ENCODE results near the gene ARHGAP28.

The ARHGAP28 gene

DNA sequence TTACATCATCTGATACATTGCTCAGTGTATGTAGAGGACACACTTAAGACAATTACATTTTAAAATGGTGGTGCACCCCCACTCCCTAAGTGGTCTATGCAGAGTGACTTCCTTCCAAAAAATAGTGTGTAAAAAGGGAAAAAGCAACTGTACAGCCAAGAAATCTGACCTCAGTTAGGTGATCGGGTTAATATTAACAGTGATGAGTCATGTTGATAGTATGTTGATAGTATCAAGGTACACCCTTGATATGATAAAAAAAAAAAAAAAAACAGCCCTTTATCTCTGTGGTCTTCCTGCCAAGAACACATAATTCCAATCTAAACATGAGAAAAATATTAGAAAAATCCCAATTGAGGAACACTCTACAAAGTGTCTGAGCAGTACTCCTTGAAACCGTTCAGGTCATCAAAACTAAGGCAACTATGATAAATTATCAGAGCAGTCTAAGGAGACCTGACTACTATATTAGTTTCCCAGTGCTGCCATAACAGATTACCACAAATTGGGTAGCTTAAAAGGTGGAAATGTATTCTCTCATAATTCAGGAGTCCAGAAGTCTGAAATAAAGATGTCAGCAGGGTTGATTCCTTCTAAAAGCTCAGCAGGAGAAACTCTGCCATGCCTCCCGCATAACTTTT lies 171.9 kb downstream of the ARHGAP28 start:
- no peak for TF ChIP-seq ZFX (IDR thresholded peaks at IDR 0.05)
- TF ChIP-seq, protein P1, sequence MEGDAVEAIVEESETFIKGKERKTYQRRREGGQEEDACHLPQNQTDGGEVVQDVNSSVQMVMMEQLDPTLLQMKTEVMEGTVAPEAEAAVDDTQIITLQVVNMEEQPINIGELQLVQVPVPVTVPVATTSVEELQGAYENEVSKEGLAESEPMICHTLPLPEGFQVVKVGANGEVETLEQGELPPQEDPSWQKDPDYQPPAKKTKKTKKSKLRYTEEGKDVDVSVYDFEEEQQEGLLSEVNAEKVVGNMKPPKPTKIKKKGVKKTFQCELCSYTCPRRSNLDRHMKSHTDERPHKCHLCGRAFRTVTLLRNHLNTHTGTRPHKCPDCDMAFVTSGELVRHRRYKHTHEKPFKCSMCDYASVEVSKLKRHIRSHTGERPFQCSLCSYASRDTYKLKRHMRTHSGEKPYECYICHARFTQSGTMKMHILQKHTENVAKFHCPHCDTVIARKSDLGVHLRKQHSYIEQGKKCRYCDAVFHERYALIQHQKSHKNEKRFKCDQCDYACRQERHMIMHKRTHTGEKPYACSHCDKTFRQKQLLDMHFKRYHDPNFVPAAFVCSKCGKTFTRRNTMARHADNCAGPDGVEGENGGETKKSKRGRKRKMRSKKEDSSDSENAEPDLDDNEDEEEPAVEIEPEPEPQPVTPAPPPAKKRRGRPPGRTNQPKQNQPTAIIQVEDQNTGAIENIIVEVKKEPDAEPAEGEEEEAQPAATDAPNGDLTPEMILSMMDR (conservative IDR thresholded peaks at IDR 0.05) = no peak
- H3K27ac ChIP-seq = peak overlapping the region; percentile 53; the same call in 1 of the 2 replicates

DNA sequence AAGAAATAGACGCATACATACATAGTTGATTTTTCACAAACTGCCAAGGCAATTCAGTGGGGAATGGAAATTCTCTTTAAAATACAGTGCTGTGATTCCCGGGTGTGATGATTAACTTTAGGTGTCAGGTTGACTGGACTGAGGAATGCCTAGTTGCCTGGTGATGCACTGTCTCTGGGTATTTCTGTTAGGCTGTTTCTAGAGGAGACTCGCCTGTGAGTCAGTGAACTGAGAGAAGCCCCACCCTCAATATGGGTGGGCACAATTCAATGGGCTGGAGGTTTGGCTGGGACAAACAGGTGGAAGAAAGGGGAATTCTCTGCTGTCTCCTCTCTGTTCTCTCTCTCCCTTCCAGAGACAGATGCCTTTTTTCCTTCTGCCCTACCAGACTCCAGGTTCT lies 187.6 kb downstream of the ARHGAP28 start:
- TF ChIP-seq, protein P1 (conservative IDR thresholded peaks at IDR 0.05) = no peak
- TF ChIP-seq ZFX (IDR thresholded peaks at IDR 0.05) = no peak
- no peak overlapping the region for H3K27ac ChIP-seq

DNA sequence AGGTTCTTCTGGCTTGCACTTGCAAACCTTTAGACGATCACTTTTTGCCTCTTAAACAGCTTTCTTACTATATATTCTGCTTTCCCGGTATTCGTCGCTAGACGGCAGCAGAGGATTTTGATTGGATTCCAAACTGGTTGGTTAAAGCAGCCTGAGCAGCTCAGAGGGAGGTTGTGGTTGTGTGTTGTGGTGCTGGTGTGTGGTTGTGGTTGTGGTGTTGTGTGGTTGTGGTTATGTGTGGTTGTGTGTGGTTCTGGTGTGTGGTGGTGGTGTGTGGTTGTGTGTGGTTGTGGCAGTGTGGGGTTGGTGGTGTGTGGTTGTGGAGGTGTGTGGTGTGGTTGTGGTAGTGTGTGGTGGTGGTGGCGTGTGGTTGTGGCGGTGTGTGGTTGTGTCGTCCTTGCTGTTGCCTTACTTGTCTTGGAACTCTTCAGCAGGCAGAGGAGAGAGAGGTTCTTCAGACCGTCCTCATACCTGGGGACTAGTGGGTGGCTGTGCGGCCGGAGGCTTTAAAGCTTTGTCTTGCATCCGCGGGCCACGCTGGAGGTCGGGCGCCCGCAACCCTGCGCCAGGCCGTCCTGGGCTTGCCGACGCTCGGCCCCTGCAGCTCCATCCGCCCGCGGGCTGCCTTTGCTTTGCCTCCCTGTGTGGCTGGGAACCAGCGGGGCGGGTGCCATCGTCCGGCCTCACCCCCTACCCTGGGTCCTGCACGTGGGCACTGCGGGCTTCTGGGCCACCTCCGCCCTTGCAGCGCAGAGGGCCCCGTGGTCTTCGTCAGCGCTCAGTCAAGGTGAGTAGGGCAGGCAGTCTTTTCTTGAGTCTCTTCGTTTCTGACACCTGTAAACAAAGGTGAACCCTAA lies 190.8 kb downstream of the ARHGAP28 start:
- no peak for TF ChIP-seq ZFX (IDR thresholded peaks at IDR 0.05)
- TF ChIP-seq, protein P1 (conservative IDR thresholded peaks at IDR 0.05) = peak; percentile 93
- H3K27ac ChIP-seq = peak overlapping the region; percentile 19

DNA sequence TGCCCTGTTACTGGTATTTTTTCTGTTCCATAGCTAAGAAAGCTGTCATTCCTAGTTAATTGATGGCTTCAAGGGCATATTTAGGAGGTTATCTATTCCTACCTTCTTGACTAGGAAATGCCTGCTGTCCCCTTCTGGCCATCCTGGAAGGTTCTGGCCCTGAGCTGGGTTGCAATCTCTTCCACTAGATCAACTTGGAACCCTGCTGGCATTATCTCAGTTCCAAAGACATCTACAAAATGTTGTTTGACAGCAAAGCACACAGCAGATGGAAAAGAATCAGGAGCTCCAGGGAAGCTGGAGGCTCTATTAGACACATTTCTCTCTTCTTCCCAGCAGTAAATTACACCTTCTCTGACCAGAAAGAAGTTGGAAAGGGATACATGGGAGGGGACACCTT lies 192.1 kb downstream of the ARHGAP28 start:
- no peak overlapping the region for H3K27ac ChIP-seq
- TF ChIP-seq, protein P1 (conservative IDR thresholded peaks at IDR 0.05) = no peak
- no peak for TF ChIP-seq ZFX (IDR thresholded peaks at IDR 0.05)

DNA sequence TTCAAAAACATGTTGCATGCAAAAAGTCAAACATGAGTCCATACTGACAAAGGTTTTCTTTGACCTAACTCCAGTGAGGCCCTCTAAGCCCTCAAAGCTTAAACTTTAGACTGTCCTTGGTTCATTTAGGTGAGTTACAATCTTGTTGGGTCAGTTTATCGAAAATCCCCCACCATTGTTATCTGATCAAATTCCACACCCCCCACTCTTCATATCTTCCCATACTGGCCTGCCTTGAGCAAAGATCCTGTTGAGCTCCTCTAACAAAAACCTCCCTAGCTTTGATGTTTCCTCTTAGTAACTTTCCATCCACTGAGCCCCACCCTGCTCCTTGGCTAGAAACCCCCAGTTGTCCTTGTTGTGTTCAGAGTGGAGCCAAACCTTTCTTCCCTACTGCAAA lies 193.7 kb downstream of the ARHGAP28 start:
- no peak for TF ChIP-seq ZFX (IDR thresholded peaks at IDR 0.05)
- TF ChIP-seq, protein P1 (conservative IDR thresholded peaks at IDR 0.05) = no peak

DNA sequence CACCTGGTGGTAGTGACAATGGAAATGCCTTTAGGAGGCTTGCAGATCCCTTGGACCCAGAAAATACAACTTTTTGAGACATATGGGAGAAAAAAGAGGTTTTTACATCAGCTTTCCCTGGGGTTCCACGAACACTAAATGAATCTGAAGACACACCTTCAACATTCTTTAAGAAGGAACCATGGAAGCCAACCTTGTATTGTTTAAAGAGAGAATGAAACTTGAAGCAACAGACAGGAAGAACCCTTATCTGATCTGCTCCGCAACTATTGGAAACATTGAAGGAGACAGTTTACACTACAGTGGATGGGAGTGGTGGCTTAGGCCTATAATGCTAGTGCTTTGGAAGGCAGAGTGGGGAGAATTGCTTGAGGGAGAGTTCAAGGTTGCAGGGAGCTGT lies 197.6 kb downstream of the ARHGAP28 start:
- no peak for TF ChIP-seq ZFX (IDR thresholded peaks at IDR 0.05)
- TF ChIP-seq, protein P1 (conservative IDR thresholded peaks at IDR 0.05) = no peak
- no peak overlapping the region for H3K27ac ChIP-seq

More for the DNA sequence above, 193.7 kb downstream of the ARHGAP28 start:
- H3K27ac ChIP-seq = no peak overlapping the region

DNA sequence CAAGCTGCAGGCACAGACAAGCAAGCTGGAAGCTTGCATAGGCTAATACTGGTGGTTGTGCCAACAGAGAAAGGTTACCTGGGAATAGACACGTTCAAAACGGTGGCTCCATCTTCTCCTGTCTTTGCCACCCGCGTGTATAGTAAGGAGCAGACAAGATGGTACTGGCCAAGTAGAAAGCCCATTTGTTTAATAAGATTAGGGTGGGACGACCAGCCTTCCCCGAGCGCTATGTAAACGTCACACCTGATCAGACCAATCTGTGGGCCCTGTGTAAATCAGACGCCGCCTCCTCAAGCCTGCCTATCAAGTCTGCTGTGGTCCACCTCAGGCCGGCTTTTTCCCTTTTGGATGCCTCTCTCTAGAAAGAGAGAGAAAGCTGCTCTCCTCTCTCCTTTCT lies 198.8 kb downstream of the ARHGAP28 start:
- TF ChIP-seq, protein P1 (conservative IDR thresholded peaks at IDR 0.05) = no peak
- no peak for TF ChIP-seq ZFX (IDR thresholded peaks at IDR 0.05)

More for the DNA sequence above, 198.8 kb downstream of the ARHGAP28 start:
- H3K27ac ChIP-seq = no peak overlapping the region; the same call in 1 of the 2 replicates

All from C4-2B (cell line).